ENCODE measurements around the gene PEX11G. TPM values are rescaled to one million over a fixed set of nuclear protein-coding genes. Genes with fewer than 3 reads are reported as not detected.

The PEX11G gene
- total RNA-seq, 1 donor from 2014 or later: 5.5 TPM

DNA sequence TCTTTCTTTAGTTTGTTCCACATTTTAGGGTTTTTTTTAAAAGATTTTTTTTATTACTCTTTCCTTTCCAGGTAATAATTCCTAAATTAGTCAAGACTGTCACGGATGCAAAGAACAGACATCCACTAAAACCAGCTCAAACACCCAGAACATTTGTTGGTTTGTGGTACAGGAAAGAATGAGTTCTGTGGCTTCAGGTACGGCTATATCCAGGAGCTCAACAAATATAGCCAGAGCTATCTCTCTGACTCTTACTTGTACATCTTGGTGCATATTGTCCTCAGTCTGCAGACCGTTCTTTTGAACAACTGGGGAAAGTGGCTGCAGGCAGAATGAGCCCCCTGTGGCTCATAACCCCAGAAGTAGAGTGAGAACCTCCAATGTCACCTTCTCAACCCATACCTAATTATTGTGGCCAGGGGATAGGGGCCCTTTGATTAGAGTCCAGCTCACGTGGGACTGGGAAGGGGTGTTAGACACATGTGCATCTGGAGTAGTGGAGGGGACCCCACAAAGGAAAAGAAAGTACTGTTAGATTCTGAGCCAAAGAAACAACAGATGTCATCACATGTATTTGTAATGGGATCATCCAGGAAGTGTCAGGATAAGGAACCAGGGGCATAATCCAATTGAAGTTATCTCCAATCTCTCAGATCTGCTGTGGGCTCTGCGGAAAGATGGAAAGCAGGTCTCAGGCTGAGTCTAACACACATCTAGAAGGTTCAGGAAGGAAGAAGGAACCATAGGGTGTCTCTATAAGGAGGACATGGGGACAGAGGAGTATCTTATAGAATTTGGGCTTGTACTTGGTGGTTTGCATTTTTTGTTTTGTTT, 25.2 kb upstream of the PEX11G start:
- peaks cover 5% of the 10 kb centered on the region for H3K36me3 Mint-ChIP-seq (ENCODE audit: insufficient read depth)
- H3K27ac Mint-ChIP-seq: no peak overlapping the region
- H3K9me3 Mint-ChIP-seq (ENCODE audit: low read depth): no peaks in the 10 kb centered on the region
- TF ChIP-seq, protein P1, sequence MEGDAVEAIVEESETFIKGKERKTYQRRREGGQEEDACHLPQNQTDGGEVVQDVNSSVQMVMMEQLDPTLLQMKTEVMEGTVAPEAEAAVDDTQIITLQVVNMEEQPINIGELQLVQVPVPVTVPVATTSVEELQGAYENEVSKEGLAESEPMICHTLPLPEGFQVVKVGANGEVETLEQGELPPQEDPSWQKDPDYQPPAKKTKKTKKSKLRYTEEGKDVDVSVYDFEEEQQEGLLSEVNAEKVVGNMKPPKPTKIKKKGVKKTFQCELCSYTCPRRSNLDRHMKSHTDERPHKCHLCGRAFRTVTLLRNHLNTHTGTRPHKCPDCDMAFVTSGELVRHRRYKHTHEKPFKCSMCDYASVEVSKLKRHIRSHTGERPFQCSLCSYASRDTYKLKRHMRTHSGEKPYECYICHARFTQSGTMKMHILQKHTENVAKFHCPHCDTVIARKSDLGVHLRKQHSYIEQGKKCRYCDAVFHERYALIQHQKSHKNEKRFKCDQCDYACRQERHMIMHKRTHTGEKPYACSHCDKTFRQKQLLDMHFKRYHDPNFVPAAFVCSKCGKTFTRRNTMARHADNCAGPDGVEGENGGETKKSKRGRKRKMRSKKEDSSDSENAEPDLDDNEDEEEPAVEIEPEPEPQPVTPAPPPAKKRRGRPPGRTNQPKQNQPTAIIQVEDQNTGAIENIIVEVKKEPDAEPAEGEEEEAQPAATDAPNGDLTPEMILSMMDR (IDR thresholded peaks at IDR 0.05; ENCODE audit: unreplicated experiment): no peak
- peaks cover 15% of the 10 kb centered on the region for H3K4me1 Mint-ChIP-seq (ENCODE audit: low read depth)
- H3K4me3 Mint-ChIP-seq (ENCODE audit: low read depth): peak overlapping the region; percentile 86
- peaks cover 10% of the 10 kb centered on the region for H3K27me3 Mint-ChIP-seq
- no peak for DNase-seq (ENCODE audit: low spot score, unreplicated experiment)

DNA sequence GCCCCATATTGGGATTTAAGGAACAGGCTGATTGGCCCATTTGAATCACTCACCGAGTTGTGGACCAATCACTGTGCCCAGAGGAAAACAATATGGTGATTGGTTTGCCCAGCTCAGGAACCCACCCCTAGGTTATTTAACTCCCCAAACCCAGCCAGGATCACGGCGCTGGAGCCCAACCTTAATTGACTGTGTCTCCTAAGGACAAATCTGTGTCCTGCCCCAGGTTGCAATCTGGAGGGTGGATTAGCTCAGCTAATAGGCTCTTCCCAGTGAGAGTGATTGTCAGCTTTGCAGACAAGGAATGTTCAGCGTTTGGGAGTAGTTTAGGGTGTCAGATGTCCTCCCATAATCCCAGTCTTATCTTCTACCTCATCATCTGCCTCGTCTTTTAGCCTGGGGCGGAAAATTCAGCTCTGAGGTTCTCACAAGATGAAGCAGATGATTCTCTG, 23.6 kb upstream of the PEX11G start:
- Mint-ChIP-seq H3K36me3 (ENCODE audit: insufficient read depth) (no peaks in the 10 kb centered on the region), H3K27me3 (peaks cover 13% of the 10 kb centered on the region), H3K9me3 (ENCODE audit: low read depth) (no peaks in the 10 kb centered on the region), H3K27ac (no peak overlapping the region), H3K4me1 (ENCODE audit: low read depth) (peaks cover 11% of the 10 kb centered on the region), H3K4me3 (ENCODE audit: low read depth) (no peak overlapping the region)
- DNase-seq (ENCODE audit: low spot score, unreplicated experiment): no peak
- TF ChIP-seq, protein P1 (IDR thresholded peaks at IDR 0.05; ENCODE audit: unreplicated experiment): no peak

DNA sequence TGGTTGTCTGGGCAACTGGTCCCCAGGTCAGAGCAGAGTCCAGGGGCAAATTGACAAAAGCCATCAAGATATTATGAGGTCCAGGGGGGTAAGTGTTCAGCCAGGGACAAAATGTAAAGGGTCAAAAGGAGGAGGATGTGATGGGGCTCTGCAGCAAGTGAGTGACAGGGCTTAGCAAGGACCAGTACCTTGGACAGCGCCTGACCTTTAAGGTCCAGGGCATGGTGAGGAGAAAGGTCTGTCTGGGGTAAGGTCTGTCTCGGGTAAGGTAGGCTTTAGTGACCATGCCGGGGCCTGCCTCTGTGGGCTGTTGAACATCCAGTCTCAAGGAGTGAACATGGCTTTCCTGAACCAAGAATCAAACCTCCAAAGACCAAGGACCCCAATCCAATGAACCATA, 20.8 kb upstream of the PEX11G start:
- Mint-ChIP-seq H3K9me3 (ENCODE audit: low read depth) (no peaks in the 10 kb centered on the region), H3K4me1 (ENCODE audit: low read depth) (no peaks in the 10 kb centered on the region), H3K4me3 (ENCODE audit: low read depth) (no peak overlapping the region), H3K36me3 (ENCODE audit: insufficient read depth) (no peaks in the 10 kb centered on the region), H3K27ac (no peak overlapping the region), H3K27me3 (peaks cover 24% of the 10 kb centered on the region)
- TF ChIP-seq, protein P1 (IDR thresholded peaks at IDR 0.05; ENCODE audit: unreplicated experiment): no peak
- no peak for DNase-seq (ENCODE audit: low spot score, unreplicated experiment)

DNA sequence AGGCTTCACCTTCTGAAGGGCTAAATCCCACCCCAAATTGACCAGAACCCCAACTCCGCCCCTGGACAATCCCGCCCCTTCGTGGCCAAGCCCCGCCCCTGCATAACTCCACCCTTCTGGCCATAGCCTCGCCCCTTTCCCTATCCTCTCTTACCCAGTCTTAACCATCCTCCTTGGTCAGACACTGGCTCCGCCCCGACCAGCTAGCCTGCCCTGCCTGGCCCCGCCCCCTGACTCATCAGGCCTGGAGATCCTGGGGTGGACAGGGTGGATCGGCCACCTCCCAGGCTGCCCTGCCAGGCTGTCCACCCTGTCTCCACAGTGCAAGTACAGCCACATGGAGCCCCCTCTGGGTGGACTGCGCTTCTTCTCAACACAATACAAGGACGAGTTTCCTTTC, 19.0 kb upstream of the PEX11G start:
- DNase-seq (ENCODE audit: low spot score, unreplicated experiment): no peak
- H3K4me1 Mint-ChIP-seq (ENCODE audit: low read depth): no peaks in the 10 kb centered on the region
- H3K4me3 Mint-ChIP-seq (ENCODE audit: low read depth): no peak overlapping the region
- peaks cover 31% of the 10 kb centered on the region for H3K27me3 Mint-ChIP-seq
- H3K36me3 Mint-ChIP-seq (ENCODE audit: insufficient read depth): no peaks in the 10 kb centered on the region
- no peak overlapping the region for H3K27ac Mint-ChIP-seq
- H3K9me3 Mint-ChIP-seq (ENCODE audit: low read depth): no peaks in the 10 kb centered on the region
- TF ChIP-seq, protein P1 (IDR thresholded peaks at IDR 0.05; ENCODE audit: unreplicated experiment): no peak

DNA sequence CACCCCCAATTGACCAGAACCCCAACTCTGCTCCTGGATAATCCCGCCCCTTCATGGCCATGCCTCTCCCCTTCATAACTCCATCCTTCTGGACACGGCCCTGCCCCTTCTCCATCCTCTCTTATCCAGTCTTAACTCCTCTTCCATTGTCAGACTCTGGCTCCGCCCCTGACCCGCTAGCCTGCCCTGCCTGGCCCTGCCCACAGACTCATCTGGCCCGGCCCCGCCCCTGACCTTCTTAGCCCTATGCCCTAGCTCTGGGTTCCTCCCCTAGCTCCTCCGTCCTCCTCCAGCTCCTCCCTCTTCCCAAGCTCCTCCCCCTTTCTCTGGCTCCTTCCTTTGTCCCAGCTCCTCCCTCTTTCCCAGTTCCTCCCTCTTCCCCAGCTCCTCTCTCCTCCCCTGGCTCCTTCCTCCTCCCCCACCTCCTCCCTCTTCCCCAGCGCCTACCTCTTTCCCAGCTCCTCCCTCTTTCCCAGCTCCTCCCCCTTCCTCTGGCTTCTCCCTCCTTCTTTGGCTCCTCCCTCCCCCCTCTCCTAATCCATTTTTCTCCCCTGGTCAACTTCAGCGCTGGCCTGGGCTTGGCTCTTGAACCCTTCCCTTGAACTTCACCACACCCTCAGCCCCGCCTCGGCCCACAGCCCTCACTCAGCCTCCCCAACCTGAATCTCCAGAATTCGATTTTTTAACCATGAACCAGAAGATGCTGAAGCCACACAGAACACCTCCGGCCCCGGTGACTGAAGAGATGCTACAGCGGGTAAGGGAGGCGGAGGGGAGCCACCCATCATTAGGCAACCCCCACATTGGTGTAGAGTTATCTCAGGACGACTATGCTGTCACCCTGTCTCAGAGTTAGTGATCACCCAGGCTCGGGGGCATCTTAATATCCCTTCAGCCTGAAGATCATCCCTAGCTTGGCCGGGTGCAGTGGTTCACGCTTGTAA, 17.8 kb upstream of the PEX11G start:
- no peak for DNase-seq (ENCODE audit: low spot score, unreplicated experiment)
- H3K36me3 Mint-ChIP-seq (ENCODE audit: insufficient read depth): no peaks in the 10 kb centered on the region
- H3K4me3 Mint-ChIP-seq (ENCODE audit: low read depth): no peak overlapping the region
- no peak overlapping the region for H3K27ac Mint-ChIP-seq
- no peaks in the 10 kb centered on the region for H3K4me1 Mint-ChIP-seq (ENCODE audit: low read depth)
- H3K27me3 Mint-ChIP-seq: peaks cover 40% of the 10 kb centered on the region
- H3K9me3 Mint-ChIP-seq (ENCODE audit: low read depth): no peaks in the 10 kb centered on the region
- TF ChIP-seq, protein P1 (IDR thresholded peaks at IDR 0.05; ENCODE audit: unreplicated experiment): no peak

Measured in progenitor cell of endocrine pancreas (in vitro differentiated cells).